WERI-Rb-1 (cell line): ENCODE results near the gene BRIP1.
A peak's percentile ranks its signal among the peaks of the same experiment; 100 is the strongest.
"Not testable (repeated sequence)": the region's sequence is repeated elsewhere in the genome, so short reads cannot be mapped to it uniquely, and the experiment has no call there.

Experiments
- DNase-seq: peaks from one replicate; pipeline ENCODE4 v3.0.0-alpha.2; 2020
- H3K27ac ChIP-seq: fragments of 250-450 bp; sonication (Bioruptor Pico); 2 replicates; pipeline ENCODE4 v1.5.1; 2020; ENCODE audit warnings: mild to moderate bottlenecking, moderate library complexity
- H3K27me3 ChIP-seq: fragments of 250-450 bp; sonication (Bioruptor Pico); 2 replicates; pipeline ENCODE4 v1.5.1; 2021; ENCODE audit warnings: mild to moderate bottlenecking, low read depth, moderate library complexity; ENCODE audit not compliant: insufficient read depth, severe bottlenecking
- H3K36me3 ChIP-seq: fragments of 250-450 bp; sonication (Bioruptor Pico); 2 replicates; pipeline ENCODE4 v1.5.1; 2020; ENCODE audit warnings: mild to moderate bottlenecking, moderate library complexity
- H3K4me3 ChIP-seq: 2 replicates; pipeline ENCODE4 v1.5.1; 2011; ENCODE audit warnings: low read depth, mild to moderate bottlenecking, control low read depth, low read length
- H3K9me3 ChIP-seq: fragments of 250-450 bp; sonication (Bioruptor Pico); 2 replicates; pipeline ENCODE4 v1.5.1; 2021; ENCODE audit warnings: mild to moderate bottlenecking, moderate library complexity; ENCODE audit not compliant: severe bottlenecking
- CTCF ChIP-seq: IDR thresholded peaks from 2 replicates; pipeline ENCODE4 v1.5.1; 2011; ENCODE audit warnings: low read depth, mild to moderate bottlenecking, control low read depth, inconsistent platforms, low read length

BRIP1 gene

GRCh38 chr17:61872099-61872498, 8.8 kb upstream of the BRIP1 start:
- H3K36me3 ChIP-seq, result peaks cover 67% of the 10 kb centered on the region
- no peaks in the 10 kb centered on the region for H3K9me3 ChIP-seq
- H3K4me3 ChIP-seq, result no peak overlapping the region
- TF ChIP-seq CTCF, result no peak
- H3K27me3 ChIP-seq, result no peaks in the 10 kb centered on the region
- H3K27ac ChIP-seq, result no peak overlapping the region
- no peak for DNase-seq

- peaks cover 45% of the 10 kb centered on the region for H3K36me3 ChIP-seq
- H3K9me3 ChIP-seq, result no peaks in the 10 kb centered on the region
- no peak overlapping the region for H3K27ac ChIP-seq
- no peaks in the 10 kb centered on the region for H3K27me3 ChIP-seq
- TF ChIP-seq CTCF, result no peak
- no peak for DNase-seq
- H3K4me3 ChIP-seq, result no peak overlapping the region
These were observed 5.8 kb upstream of the BRIP1 start for GRCh38 chr17:61869138-61869537.

- peaks cover 41% of the 10 kb centered on the region for H3K36me3 ChIP-seq
- no peaks in the 10 kb centered on the region for H3K27me3 ChIP-seq
- no peak for TF ChIP-seq CTCF
- H3K27ac ChIP-seq, result no peak overlapping the region
- no peak for DNase-seq
- H3K9me3 ChIP-seq, result no peaks in the 10 kb centered on the region
- no peak overlapping the region for H3K4me3 ChIP-seq
These were observed 4.7 kb upstream of the BRIP1 start for GRCh38 chr17:61868074-61868473.

- no peak for DNase-seq
- Histone ChIP-seq H3K9me3 (no peaks in the 10 kb centered on the region), H3K36me3 (peaks cover 42% of the 10 kb centered on the region), H3K27me3 (no peaks in the 10 kb centered on the region), H3K4me3 (no peak overlapping the region), H3K27ac (no peak overlapping the region)
- TF ChIP-seq CTCF, result no peak
These were observed 3.7 kb upstream of the BRIP1 start for GRCh38 chr17:61867033-61867432.

- no peak for TF ChIP-seq CTCF
- H3K36me3 ChIP-seq, result peaks cover 47% of the 10 kb centered on the region
- DNase-seq, result no peak
These were observed 436 bp upstream of the BRIP1 start for GRCh38 chr17:61863801-61864126.

GRCh38 chr17:61862105-61862574, 1.2 kb downstream of the BRIP1 start:
- no peak for DNase-seq
- no peak for TF ChIP-seq CTCF
- Histone ChIP-seq H3K27ac (peak overlapping the region; percentile 99), H3K27me3 (no peaks in the 10 kb centered on the region), H3K36me3 (peaks cover 54% of the 10 kb centered on the region), H3K4me3 (peak overlapping the region; percentile 100), H3K9me3 (no peaks in the 10 kb centered on the region)

More at GRCh38 chr17:61863801-61864126, 436 bp upstream of the BRIP1 start:
- H3K4me3 ChIP-seq, result peak overlapping the region; percentile 100
- no peaks in the 10 kb centered on the region for H3K27me3 ChIP-seq
- peak overlapping the region; percentile 99 for H3K27ac ChIP-seq
- H3K9me3 ChIP-seq, result no peaks in the 10 kb centered on the region

GRCh38 chr17:61860397-61860796, 2.9 kb downstream of the BRIP1 start:
- not testable (repeated sequence) for H3K27ac ChIP-seq, DNase-seq, H3K9me3 ChIP-seq, H3K27me3 ChIP-seq, H3K4me3 ChIP-seq
- H3K36me3 ChIP-seq, result peaks cover 71% of the 10 kb centered on the region
